Dendritic cell treated with granulocyte-macrophage colony-stimulating factor and Interleukin-4, amounts not matched to agents 40 ng/mL and 50 ng/mL, for 4 days (primary cell): ENCODE results near the gene PPARA.

Experiments used
- H3K27ac Mint-ChIP-seq: one replicate; pipeline ENCODE4 v1.8.0; 2022; ENCODE audit warnings: mild to moderate bottlenecking, mixed read lengths
- H3K27me3 Mint-ChIP-seq: one replicate; pipeline ENCODE4 v1.8.0; 2022; ENCODE audit warnings: mild to moderate bottlenecking, mixed read lengths
- H3K36me3 Mint-ChIP-seq: one replicate; pipeline ENCODE4 v1.8.0; 2022; ENCODE audit warnings: low read depth, mixed read lengths
- H3K4me1 Mint-ChIP-seq: one replicate; pipeline ENCODE4 v1.8.0; 2022; ENCODE audit warnings: low read depth, mixed read lengths
- H3K4me3 Mint-ChIP-seq: one replicate; pipeline ENCODE4 v1.8.0; 2022; ENCODE audit warnings: mild to moderate bottlenecking, moderate library complexity, mixed read lengths
- H3K9me3 Mint-ChIP-seq: one replicate; pipeline ENCODE4 v1.8.0; 2022; ENCODE audit warnings: mixed read lengths
- intact Hi-C: fragments of 100-400 bp; cut with micrococcal nuclease; formaldehyde crosslinking; loops from one replicate; pipeline ENCODE4 v1.15.0; 2022

PPARA gene

DNA sequence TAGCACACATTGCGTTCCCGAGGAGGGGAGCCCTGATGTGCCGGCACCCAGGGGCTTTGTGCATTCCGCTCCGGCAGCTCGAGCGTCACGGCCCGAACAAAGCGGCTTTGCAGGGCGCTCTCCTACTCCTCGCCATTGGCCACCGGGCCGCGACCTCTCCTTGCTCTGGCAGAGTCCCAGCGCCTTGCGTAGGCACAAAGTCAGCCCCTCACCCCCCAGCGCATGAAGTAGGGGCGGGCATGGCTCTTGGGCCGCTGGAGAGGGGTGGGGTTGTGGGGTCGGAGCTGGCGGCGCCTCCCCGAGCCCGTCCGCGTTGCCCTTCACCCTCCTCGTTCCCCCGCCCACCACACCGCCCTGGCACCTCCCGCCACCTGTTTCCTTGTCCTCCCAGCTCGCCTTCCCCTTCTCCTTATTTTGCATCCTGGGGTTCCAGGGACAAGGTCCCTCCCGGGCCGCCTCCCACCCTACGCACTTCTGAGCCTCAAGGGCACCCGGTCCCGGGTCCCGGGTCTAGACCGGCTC, 753 bp upstream of the PPARA start:
- H3K27ac Mint-ChIP-seq, result peak overlapping the region; percentile 41
- H3K27me3 Mint-ChIP-seq, result peaks cover 43% of the 10 kb centered on the region
- intact Hi-C loops, result loop anchor here (2.0 to 10.0 kb wide), 2 partner anchors 95 to 119 kb away; partner anchors contain the start of gene TTC38
- H3K4me3 Mint-ChIP-seq, result peak overlapping the region; percentile 88
- H3K9me3 Mint-ChIP-seq, result no peaks in the 10 kb centered on the region
- peaks cover 22% of the 10 kb centered on the region for H3K4me1 Mint-ChIP-seq
- H3K36me3 Mint-ChIP-seq, result peaks cover 27% of the 10 kb centered on the region

GRCh38 chr22:46150655-46151477, 540 bp downstream of the PPARA start:
- Mint-ChIP-seq H3K4me1 (peaks cover 22% of the 10 kb centered on the region), H3K27me3 (peaks cover 36% of the 10 kb centered on the region), H3K9me3 (no peaks in the 10 kb centered on the region), H3K4me3 (peak overlapping the region; percentile 82), H3K36me3 (peaks cover 39% of the 10 kb centered on the region), H3K27ac (peak overlapping the region; percentile 79)
- intact Hi-C loops, result loop anchor here (2.0 to 10.0 kb wide), 2 partner anchors 94 to 118 kb away; partner anchors contain the start of gene TTC38

GRCh38 chr22:46153930-46154329, 3.6 kb downstream of the PPARA start:
- H3K4me1 Mint-ChIP-seq, result peaks cover 20% of the 10 kb centered on the region
- H3K4me3 Mint-ChIP-seq, result no peak overlapping the region
- H3K36me3 Mint-ChIP-seq, result peaks cover 67% of the 10 kb centered on the region
- no peak overlapping the region for H3K27ac Mint-ChIP-seq
- intact Hi-C loops, result loop anchor here (10.0 kb wide), 1 partner anchor 91 kb away; no protein-coding TSS in a partner anchor
- H3K9me3 Mint-ChIP-seq, result no peaks in the 10 kb centered on the region
- H3K27me3 Mint-ChIP-seq, result peaks cover 7% of the 10 kb centered on the region

- H3K4me1 Mint-ChIP-seq, result peaks cover 8% of the 10 kb centered on the region
- no peak overlapping the region for H3K4me3 Mint-ChIP-seq
- H3K27ac Mint-ChIP-seq, result no peak overlapping the region
- intact Hi-C loops, result loop anchor here (10.0 kb wide), 1 partner anchor 89 kb away; no protein-coding TSS in a partner anchor
- H3K36me3 Mint-ChIP-seq, result peaks cover 76% of the 10 kb centered on the region
- H3K27me3 Mint-ChIP-seq, result no peaks in the 10 kb centered on the region
- H3K9me3 Mint-ChIP-seq, result no peaks in the 10 kb centered on the region
Measured at GRCh38 chr22:46156031-46156430, 5.7 kb downstream of the PPARA start.

GRCh38 chr22:46158283-46158682, 8.0 kb downstream of the PPARA start:
- intact Hi-C loops, result loop anchor here (10.0 kb wide), 1 partner anchor 87 kb away; no protein-coding TSS in a partner anchor
- H3K27ac Mint-ChIP-seq, result no peak overlapping the region
- peaks cover 80% of the 10 kb centered on the region for H3K36me3 Mint-ChIP-seq
- no peak overlapping the region for H3K4me3 Mint-ChIP-seq
- no peaks in the 10 kb centered on the region for H3K27me3 Mint-ChIP-seq
- no peaks in the 10 kb centered on the region for H3K4me1 Mint-ChIP-seq
- H3K9me3 Mint-ChIP-seq, result no peaks in the 10 kb centered on the region

DNA sequence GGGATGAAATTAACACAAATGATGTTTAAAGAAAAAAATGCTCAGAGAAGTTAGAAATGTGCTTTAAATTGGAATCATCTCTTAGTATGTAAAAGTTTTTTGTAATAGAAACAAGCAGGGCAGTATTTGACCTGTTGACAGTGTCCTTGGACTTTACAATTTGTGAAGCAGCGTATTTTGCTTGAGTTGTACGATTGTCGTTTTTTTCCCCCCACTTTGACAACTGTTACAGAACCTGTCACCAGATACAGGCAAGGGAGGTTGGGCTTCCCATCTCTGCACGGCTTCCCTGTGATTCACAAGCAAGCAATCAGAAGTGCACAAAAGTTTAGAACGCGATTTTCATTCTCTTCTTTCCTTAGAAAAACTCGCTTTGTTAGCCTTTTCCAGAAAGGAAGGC, 8.9 kb downstream of the PPARA start:
- intact Hi-C loops, result loop anchor here (10.0 kb wide), 1 partner anchor 86 kb away; no protein-coding TSS in a partner anchor
- Mint-ChIP-seq H3K27me3 (no peaks in the 10 kb centered on the region), H3K27ac (no peak overlapping the region), H3K36me3 (peaks cover 74% of the 10 kb centered on the region), H3K4me1 (no peaks in the 10 kb centered on the region), H3K9me3 (no peaks in the 10 kb centered on the region), H3K4me3 (no peak overlapping the region)

DNA sequence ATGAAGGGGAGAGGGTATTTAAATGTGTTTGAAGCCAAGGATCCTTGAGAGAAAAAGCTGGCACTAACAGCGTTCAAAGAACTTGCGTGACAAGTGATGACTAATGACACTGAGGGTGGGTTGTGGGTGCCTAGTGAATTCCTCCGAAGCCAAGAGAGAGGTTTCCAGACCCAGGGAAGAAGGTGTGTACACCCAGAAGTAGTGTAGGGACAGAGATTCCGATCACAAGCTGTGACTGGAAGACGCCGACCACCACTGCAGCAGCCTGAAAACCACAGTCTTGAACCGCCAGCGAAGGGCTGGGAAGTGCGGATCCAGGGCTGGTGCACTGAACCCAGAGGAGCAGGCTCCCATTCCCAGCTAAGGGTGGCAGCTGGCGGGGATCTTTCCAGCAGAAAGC, 9.5 kb downstream of the PPARA start:
- no peak overlapping the region for H3K27ac Mint-ChIP-seq
- H3K36me3 Mint-ChIP-seq, result peaks cover 73% of the 10 kb centered on the region

DNA sequence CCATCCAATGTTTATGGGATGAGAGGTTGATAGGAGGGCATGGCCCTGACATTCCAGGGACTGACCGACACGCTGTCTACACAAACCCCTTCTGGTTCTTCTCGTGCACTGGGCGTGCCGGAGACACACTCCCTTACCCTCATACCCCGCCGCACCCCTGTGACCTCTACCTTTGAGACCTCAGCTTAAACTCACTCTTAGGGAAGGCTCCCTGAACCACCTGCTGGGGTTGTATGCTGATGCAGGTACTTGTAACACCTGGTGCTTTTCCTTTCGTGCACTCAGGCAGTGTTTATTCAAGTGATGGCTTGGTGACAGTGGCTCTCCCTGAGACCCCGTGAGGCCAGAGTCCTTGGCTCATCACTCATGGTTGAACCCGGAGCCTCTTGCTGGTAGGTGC, 12.0 kb downstream of the PPARA start:
- intact Hi-C loops, result no loop called here

More for the DNA sequence above, 9.5 kb downstream of the PPARA start:
- Mint-ChIP-seq H3K4me3 (no peak overlapping the region), H3K27me3 (no peaks in the 10 kb centered on the region), H3K4me1 (no peaks in the 10 kb centered on the region), H3K9me3 (no peaks in the 10 kb centered on the region)
- intact Hi-C loops, result loop anchor here (10.0 kb wide), 1 partner anchor 85 kb away; no protein-coding TSS in a partner anchor

GRCh38 chr22:46162771-46163556, 12.6 kb downstream of the PPARA start:
- Mint-ChIP-seq H3K27ac (no peak overlapping the region), H3K27me3 (no peaks in the 10 kb centered on the region), H3K9me3 (no peaks in the 10 kb centered on the region), H3K36me3 (peaks cover 47% of the 10 kb centered on the region), H3K4me3 (no peak overlapping the region), H3K4me1 (no peaks in the 10 kb centered on the region)
- intact Hi-C loops, result no loop called here

More for the DNA sequence above, 12.0 kb downstream of the PPARA start:
- H3K9me3 Mint-ChIP-seq, result no peaks in the 10 kb centered on the region
- no peaks in the 10 kb centered on the region for H3K27me3 Mint-ChIP-seq
- no peak overlapping the region for H3K4me3 Mint-ChIP-seq
- peaks cover 54% of the 10 kb centered on the region for H3K36me3 Mint-ChIP-seq
- no peaks in the 10 kb centered on the region for H3K4me1 Mint-ChIP-seq
- H3K27ac Mint-ChIP-seq, result no peak overlapping the region

DNA sequence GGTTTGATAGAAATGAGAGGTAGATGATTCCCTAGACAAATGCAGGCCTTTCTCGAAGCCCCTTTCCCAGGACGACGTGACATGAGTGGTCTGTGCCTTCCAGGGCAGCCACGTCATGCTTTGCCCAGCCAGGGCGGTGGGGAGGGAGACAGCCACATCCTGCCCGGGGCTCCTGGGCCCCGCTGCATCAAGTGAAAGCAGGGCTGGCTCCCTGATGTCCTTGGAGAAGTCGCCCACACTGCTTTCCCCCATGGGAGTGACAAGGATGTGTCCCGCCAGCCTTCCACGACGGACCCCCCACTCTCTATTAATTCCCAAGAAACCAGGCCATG, 13.2 kb downstream of the PPARA start:
- Mint-ChIP-seq H3K36me3 (peaks cover 45% of the 10 kb centered on the region), H3K4me3 (no peak overlapping the region), H3K4me1 (no peaks in the 10 kb centered on the region), H3K27me3 (no peaks in the 10 kb centered on the region), H3K27ac (no peak overlapping the region), H3K9me3 (no peaks in the 10 kb centered on the region)
- intact Hi-C loops, result no loop called here

DNA sequence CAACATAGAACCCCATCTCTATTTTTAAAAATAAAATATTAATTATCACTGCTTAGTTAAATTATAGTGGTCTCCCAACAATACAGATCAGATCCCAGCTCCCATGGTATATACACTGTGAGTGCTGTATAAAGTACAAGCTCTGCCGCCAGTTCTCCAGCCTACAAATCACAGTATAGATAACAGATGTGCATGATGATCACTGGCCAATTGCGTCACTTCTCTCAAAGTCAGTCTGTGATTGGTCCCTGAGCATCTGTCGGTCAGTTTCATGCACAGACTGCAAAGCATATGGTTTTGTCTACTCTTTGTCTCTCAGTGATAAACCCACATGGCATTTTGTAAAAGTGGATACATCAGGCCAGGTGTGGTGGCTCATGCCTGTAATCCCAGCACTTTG, 15.7 kb downstream of the PPARA start:
- Mint-ChIP-seq H3K36me3 (peaks cover 31% of the 10 kb centered on the region), H3K4me3 (no peak overlapping the region), H3K27me3 (no peaks in the 10 kb centered on the region), H3K4me1 (peaks cover 8% of the 10 kb centered on the region), H3K9me3 (no peaks in the 10 kb centered on the region), H3K27ac (no peak overlapping the region)
- intact Hi-C loops, result no loop called here

- H3K9me3 Mint-ChIP-seq, result no peaks in the 10 kb centered on the region
- intact Hi-C loops, result no loop called here
Measured at GRCh38 chr22:46169628-46170027, 19.3 kb downstream of the PPARA start.

GRCh38 chr22:46171940-46172339, 21.6 kb downstream of the PPARA start:
- Mint-ChIP-seq H3K27ac (no peak overlapping the region), H3K36me3 (peaks cover 36% of the 10 kb centered on the region), H3K4me1 (peaks cover 26% of the 10 kb centered on the region)

More at GRCh38 chr22:46169628-46170027, 19.3 kb downstream of the PPARA start:
- H3K27ac Mint-ChIP-seq, result no peak overlapping the region
- no peak overlapping the region for H3K4me3 Mint-ChIP-seq
- H3K36me3 Mint-ChIP-seq, result peaks cover 29% of the 10 kb centered on the region
- H3K4me1 Mint-ChIP-seq, result peaks cover 26% of the 10 kb centered on the region
- no peaks in the 10 kb centered on the region for H3K27me3 Mint-ChIP-seq

More at GRCh38 chr22:46171940-46172339, 21.6 kb downstream of the PPARA start:
- H3K4me3 Mint-ChIP-seq, result no peak overlapping the region
- intact Hi-C loops, result no loop called here
- H3K27me3 Mint-ChIP-seq, result no peaks in the 10 kb centered on the region
- H3K9me3 Mint-ChIP-seq, result no peaks in the 10 kb centered on the region
